Measurements from ENCODE around the gene KCNJ9. TPM values are rescaled to one million over a fixed set of nuclear protein-coding genes. Genes with fewer than 3 reads are reported as not detected.

Gene KCNJ9
- polyA plus RNA-seq, 3 donors: not detected

GRCh38 chr1:160128636-160129035 is 47.3 kb downstream of the KCNJ9 start:
- 98% methylated on average over 8 of the region's 18 CpGs for WGBS (ENCODE audit: insufficient coverage)
- no peaks in the 10 kb centered on the region for H3K27me3 ChIP-seq (ENCODE audit: control insufficient read depth in 2 of 2, insufficient read depth in 2 of 2, low read length in 2 of 2)
- no peaks in the 10 kb centered on the region for H3K4me1 ChIP-seq (ENCODE audit: control insufficient read depth in 1 of 2, insufficient read depth in 2 of 2, low read length in 2 of 2)
- DNase-seq: no peak
- no peak overlapping the region for H3K4me3 ChIP-seq (replicated peaks in 1 of 3; ENCODE audit: low read depth in 2 of 3, low read length in 3 of 3)
- no peaks in the 10 kb centered on the region for H3K4me1 Mint-ChIP-seq
- TF ChIP-seq, protein P1, sequence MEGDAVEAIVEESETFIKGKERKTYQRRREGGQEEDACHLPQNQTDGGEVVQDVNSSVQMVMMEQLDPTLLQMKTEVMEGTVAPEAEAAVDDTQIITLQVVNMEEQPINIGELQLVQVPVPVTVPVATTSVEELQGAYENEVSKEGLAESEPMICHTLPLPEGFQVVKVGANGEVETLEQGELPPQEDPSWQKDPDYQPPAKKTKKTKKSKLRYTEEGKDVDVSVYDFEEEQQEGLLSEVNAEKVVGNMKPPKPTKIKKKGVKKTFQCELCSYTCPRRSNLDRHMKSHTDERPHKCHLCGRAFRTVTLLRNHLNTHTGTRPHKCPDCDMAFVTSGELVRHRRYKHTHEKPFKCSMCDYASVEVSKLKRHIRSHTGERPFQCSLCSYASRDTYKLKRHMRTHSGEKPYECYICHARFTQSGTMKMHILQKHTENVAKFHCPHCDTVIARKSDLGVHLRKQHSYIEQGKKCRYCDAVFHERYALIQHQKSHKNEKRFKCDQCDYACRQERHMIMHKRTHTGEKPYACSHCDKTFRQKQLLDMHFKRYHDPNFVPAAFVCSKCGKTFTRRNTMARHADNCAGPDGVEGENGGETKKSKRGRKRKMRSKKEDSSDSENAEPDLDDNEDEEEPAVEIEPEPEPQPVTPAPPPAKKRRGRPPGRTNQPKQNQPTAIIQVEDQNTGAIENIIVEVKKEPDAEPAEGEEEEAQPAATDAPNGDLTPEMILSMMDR (IDR thresholded peaks at IDR 0.05): no peak
- no peak overlapping the region for H3K4me3 Mint-ChIP-seq
- no peak overlapping the region for H3K27ac ChIP-seq (ENCODE audit: low read depth in 1 of 2, low read length in 2 of 2)
- no peak overlapping the region for H3K27ac Mint-ChIP-seq
- no peaks in the 10 kb centered on the region for H3K36me3 ChIP-seq (replicated peaks in 1 of 2; ENCODE audit: control insufficient read depth in 1 of 2, insufficient read depth in 2 of 2, low read length in 2 of 2)
- intact Hi-C loops (cut with micrococcal nuclease): no loop called here
- no peaks in the 10 kb centered on the region for H3K79me2 ChIP-seq (ENCODE audit: insufficient read depth, low read length)
- H3K9ac ChIP-seq (ENCODE audit: insufficient read depth, low read length, poor library complexity, severe bottlenecking): no peak overlapping the region
- H3K4me2 ChIP-seq (replicated peaks; ENCODE audit: extremely low read depth, low read length, poor library complexity, severe bottlenecking): no peak overlapping the region
- no peaks in the 10 kb centered on the region for H3K9me3 ChIP-seq (replicated peaks in 1 of 2; ENCODE audit: control insufficient read depth in 1 of 2, insufficient read depth in 1 of 2, low read length in 2 of 2)
- peaks cover 5 to 9% (median 6%) of the 10 kb centered on the region in 3 donors for H3K27me3 Mint-ChIP-seq (ENCODE audit: low read depth in 3 of 3)
- no peaks in the 10 kb centered on the region for H4K20me1 ChIP-seq (ENCODE audit: insufficient read depth, low read length)
- H2AFZ ChIP-seq (ENCODE audit: insufficient read depth, low read depth, low read length, poor library complexity, severe bottlenecking): no peak overlapping the region
- H3K9me3 Mint-ChIP-seq: peaks cover 0 to 2% (median 0%) of the 10 kb centered on the region in 7 donors
- no peaks in the 10 kb centered on the region for H3K36me3 Mint-ChIP-seq

DNA sequence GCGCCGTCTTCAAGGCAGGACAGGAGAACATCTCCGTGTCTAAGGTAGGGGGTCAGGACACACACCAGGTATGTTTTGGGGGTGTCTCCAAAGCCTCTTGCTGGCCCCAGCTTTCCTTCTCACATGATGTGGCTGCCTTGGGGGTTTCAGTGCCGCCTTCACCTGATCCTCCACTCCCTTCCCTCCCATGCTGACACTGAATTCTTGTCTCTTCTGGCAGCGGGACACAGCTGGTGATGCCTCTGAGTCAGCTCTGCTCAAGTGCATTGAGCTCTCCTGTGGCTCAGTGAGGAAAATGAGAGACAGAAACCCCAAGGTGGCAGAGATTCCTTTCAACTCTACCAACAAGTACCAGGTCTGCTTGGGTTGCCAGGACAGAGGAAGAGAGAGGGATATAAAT is 47.7 kb downstream of the KCNJ9 start:
- no peaks in the 10 kb centered on the region for H3K9me3 ChIP-seq (replicated peaks in 1 of 2; ENCODE audit: control insufficient read depth in 1 of 2, insufficient read depth in 1 of 2, low read length in 2 of 2)
- TF ChIP-seq, protein P1 (IDR thresholded peaks at IDR 0.05): no peak
- WGBS (ENCODE audit: insufficient coverage): 78% methylated on average over 1 of the region's 5 CpGs
- no peak overlapping the region for H3K9ac ChIP-seq (ENCODE audit: insufficient read depth, low read length, poor library complexity, severe bottlenecking)
- H3K79me2 ChIP-seq (ENCODE audit: insufficient read depth, low read length): no peaks in the 10 kb centered on the region
- H3K4me1 ChIP-seq (ENCODE audit: control insufficient read depth in 1 of 2, insufficient read depth in 2 of 2, low read length in 2 of 2): no peaks in the 10 kb centered on the region
- Mint-ChIP-seq H3K27ac (peak overlapping the region in 1 of 7 donors; percentile 53), H3K4me1 (no peaks in the 10 kb centered on the region), H3K9me3 (peaks cover 0 to 2% (median 0%) of the 10 kb centered on the region in 7 donors), H3K4me3 (no peak overlapping the region), H3K27me3 (ENCODE audit: low read depth in 3 of 3) (peaks cover 5 to 9% (median 6%) of the 10 kb centered on the region in 3 donors), H3K36me3 (no peaks in the 10 kb centered on the region)
- H3K27me3 ChIP-seq (ENCODE audit: control insufficient read depth in 2 of 2, insufficient read depth in 2 of 2, low read length in 2 of 2): no peaks in the 10 kb centered on the region
- intact Hi-C loops (cut with micrococcal nuclease): no loop called here
- no peak overlapping the region for H3K4me2 ChIP-seq (replicated peaks; ENCODE audit: extremely low read depth, low read length, poor library complexity, severe bottlenecking)
- no peak overlapping the region for H3K4me3 ChIP-seq (replicated peaks in 1 of 3; ENCODE audit: low read depth in 2 of 3, low read length in 3 of 3)
- H3K27ac ChIP-seq (ENCODE audit: low read depth in 1 of 2, low read length in 2 of 2): no peak overlapping the region
- DNase-seq: no peak
- H2AFZ ChIP-seq (ENCODE audit: insufficient read depth, low read depth, low read length, poor library complexity, severe bottlenecking): no peak overlapping the region
- H3K36me3 ChIP-seq (replicated peaks in 1 of 2; ENCODE audit: control insufficient read depth in 1 of 2, insufficient read depth in 2 of 2, low read length in 2 of 2): no peaks in the 10 kb centered on the region
- H4K20me1 ChIP-seq (ENCODE audit: insufficient read depth, low read length): no peaks in the 10 kb centered on the region

All from CD14-positive monocyte (primary cell).